Thyroid gland (tissue), 4 donors: ENCODE data around the gene TFAP2E.

Experiments
- CTCF ChIP-seq, 6 experiments: fragments of 200-600 bp in 3 of 6; fragments of 450-650 bp in 3 of 6; sonication (generic) in 3 of 6; IDR thresholded peaks; one replicate each; pipeline ENCODE4 v1.5.1; 2016 to 2019; ENCODE audit warnings: antibody characterized with exemption in 6 of 6, mild to moderate bottlenecking in 2 of 6, inconsistent platforms in 1 of 6, moderate library complexity in 1 of 6
- POLR2A ChIP-seq, 2 donors: fragments of 450-650 bp; IDR thresholded peaks; one replicate each; pipeline ENCODE4 v1.6.1; 2017; ENCODE audit warnings: antibody characterized with exemption in 2 of 2, mild to moderate bottlenecking in 2 of 2, moderate library complexity in 1 of 2

GRCh38 chr1:35553851-35554250 is 19.3 kb upstream of the TFAP2E start:
- no peak for TF ChIP-seq CTCF (IDR thresholded peaks at IDR 0.05)
- no peak for TF ChIP-seq POLR2A (IDR thresholded peaks at IDR 0.05)
